GM15510 (cell line): ENCODE data around the gene CPPED1.

Source experiments
- POLR2A ChIP-seq: IDR thresholded peaks from 3 replicates; pipeline ENCODE4 v1.6.1; 2011; ENCODE audit warnings: borderline replicate concordance; ENCODE audit not compliant: insufficient read length; ENCODE audit errors: extremely low read depth

The CPPED1 gene

GRCh38 chr16:12724226-12724625 lies 79.5 kb downstream of the CPPED1 start:
- TF ChIP-seq POLR2A = no peak

- no peak for TF ChIP-seq POLR2A
Measured at GRCh38 chr16:12723681-12724080, 80.0 kb downstream of the CPPED1 start.

- no peak for TF ChIP-seq POLR2A
Measured at GRCh38 chr16:12721841-12722421, 81.8 kb downstream of the CPPED1 start.

GRCh38 chr16:12719972-12720371 lies 83.7 kb downstream of the CPPED1 start:
- TF ChIP-seq POLR2A = no peak

- TF ChIP-seq POLR2A = no peak
Measured at GRCh38 chr16:12716658-12717057, 87.0 kb downstream of the CPPED1 start.

- TF ChIP-seq POLR2A = no peak
Measured at GRCh38 chr16:12709807-12710206, 93.9 kb downstream of the CPPED1 start.

- TF ChIP-seq POLR2A = no peak
Measured at GRCh38 chr16:12708266-12708665, 95.4 kb downstream of the CPPED1 start.

- TF ChIP-seq POLR2A = no peak
Measured at GRCh38 chr16:12706628-12707027, 97.1 kb downstream of the CPPED1 start.

- TF ChIP-seq POLR2A = no peak
Measured at GRCh38 chr16:12704492-12705111, 99.1 kb downstream of the CPPED1 start.

GRCh38 chr16:12703935-12704334 lies 99.8 kb downstream of the CPPED1 start:
- TF ChIP-seq POLR2A = no peak

GRCh38 chr16:12700161-12700560 lies 103.5 kb downstream of the CPPED1 start:
- no peak for TF ChIP-seq POLR2A

GRCh38 chr16:12699161-12699560 lies 104.5 kb downstream of the CPPED1 start:
- TF ChIP-seq POLR2A = no peak

GRCh38 chr16:12697437-12697836 lies 106.2 kb downstream of the CPPED1 start:
- TF ChIP-seq POLR2A = no peak

- TF ChIP-seq POLR2A = no peak
Measured at GRCh38 chr16:12695454-12695853, 108.2 kb downstream of the CPPED1 start.

- no peak for TF ChIP-seq POLR2A
Measured at GRCh38 chr16:12690024-12690423, 113.7 kb downstream of the CPPED1 start.
